Measurements from ENCODE around the gene SGCE.

- TF ChIP-seq, protein P1, sequence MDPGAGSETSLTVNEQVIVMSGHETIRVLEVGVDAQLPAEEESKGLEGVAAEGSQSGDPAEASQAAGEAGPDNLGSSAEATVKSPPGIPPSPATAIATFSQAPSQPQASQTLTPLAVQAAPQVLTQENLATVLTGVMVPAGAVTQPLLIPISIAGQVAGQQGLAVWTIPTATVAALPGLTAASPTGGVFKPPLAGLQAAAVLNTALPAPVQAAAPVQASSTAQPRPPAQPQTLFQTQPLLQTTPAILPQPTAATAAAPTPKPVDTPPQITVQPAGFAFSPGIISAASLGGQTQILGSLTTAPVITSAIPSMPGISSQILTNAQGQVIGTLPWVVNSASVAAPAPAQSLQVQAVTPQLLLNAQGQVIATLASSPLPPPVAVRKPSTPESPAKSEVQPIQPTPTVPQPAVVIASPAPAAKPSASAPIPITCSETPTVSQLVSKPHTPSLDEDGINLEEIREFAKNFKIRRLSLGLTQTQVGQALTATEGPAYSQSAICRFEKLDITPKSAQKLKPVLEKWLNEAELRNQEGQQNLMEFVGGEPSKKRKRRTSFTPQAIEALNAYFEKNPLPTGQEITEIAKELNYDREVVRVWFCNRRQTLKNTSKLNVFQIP (CRISPR knock-in tag; IDR thresholded peaks at IDR 0.05; ENCODE audit: borderline replicate concordance, low read depth) = no peak
- TF ChIP-seq RARB (CRISPR knock-in tag; IDR thresholded peaks at IDR 0.05) = no peak
- no peak for TF ChIP-seq OSR1 (CRISPR knock-in tag; IDR thresholded peaks at IDR 0.05)
- no peak for TF ChIP-seq TSHZ2 (CRISPR knock-in tag; IDR thresholded peaks at IDR 0.05)
- TF ChIP-seq PATZ1 (CRISPR knock-in tag; IDR thresholded peaks at IDR 0.05; ENCODE audit: borderline replicate concordance) = no peak
- TF ChIP-seq ZFP3 (CRISPR knock-in tag; IDR thresholded peaks at IDR 0.05) = no peak
- no peak for TF ChIP-seq ISL1 (CRISPR knock-in tag; IDR thresholded peaks at IDR 0.05)
- no peak for TF ChIP-seq ARNTL (CRISPR knock-in tag; IDR thresholded peaks at IDR 0.05; ENCODE audit: borderline replicate concordance, low read depth)
- TF ChIP-seq ZNF70 (CRISPR knock-in tag; IDR thresholded peaks at IDR 0.05) = no peak
- no peak for TF ChIP-seq CSDC2 (CRISPR knock-in tag; IDR thresholded peaks at IDR 0.05)
- no peak for TF ChIP-seq PPARA (CRISPR knock-in tag; IDR thresholded peaks at IDR 0.05; ENCODE audit: borderline replicate concordance)
- no peak for TF ChIP-seq SNAI2 (CRISPR knock-in tag; IDR thresholded peaks at IDR 0.05)
- no peak for TF ChIP-seq ESRRG (CRISPR knock-in tag; IDR thresholded peaks at IDR 0.05)
- no peak for TF ChIP-seq CREB5 (CRISPR knock-in tag; IDR thresholded peaks at IDR 0.05; ENCODE audit: low read depth)
Observed at GRCh38 chr7:94697035-94697974, 41.4 kb upstream of the SGCE start.
